ENCODE results near the gene APP. TPM values are rescaled to one million over a fixed set of nuclear protein-coding genes. Genes with fewer than 3 reads are reported as not detected.

The APP gene
- total RNA-seq, 4 donors from 2014 or later = 209 to 297 (median 240) TPM

DNA sequence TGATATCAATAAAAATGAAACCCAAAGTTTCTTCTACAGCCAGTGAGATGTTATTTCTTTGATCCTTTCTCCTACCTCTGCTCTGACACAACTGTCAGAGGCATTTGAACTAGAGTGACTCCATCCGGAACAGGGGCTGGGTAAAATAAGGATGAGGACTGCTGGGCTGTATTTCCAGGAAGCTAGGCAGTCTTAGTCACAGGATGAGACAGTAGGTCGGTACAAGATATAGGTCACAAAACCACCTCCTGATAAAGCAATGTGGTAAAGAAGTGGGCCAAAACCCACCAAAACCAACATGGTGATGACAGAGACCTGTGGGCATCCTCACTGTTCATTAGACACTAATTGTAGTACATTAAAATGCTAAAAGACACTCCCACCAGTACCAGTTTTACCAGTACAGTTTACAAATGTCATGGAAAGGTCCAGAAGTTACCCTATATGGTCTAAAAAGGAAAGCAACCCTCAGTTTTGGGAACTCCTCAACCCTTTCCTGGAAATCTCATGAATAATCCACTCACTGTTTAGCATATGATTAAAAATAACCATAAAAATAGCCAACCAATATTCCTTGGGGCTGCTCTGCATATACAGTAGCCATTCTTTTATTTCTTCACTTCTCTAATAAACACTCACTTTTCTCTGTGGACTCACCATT, 339.1 kb downstream of the APP start:
- no peaks in the 10 kb centered on the region for H3K36me3 ChIP-seq
- H3K4me1 ChIP-seq = no peaks in the 10 kb centered on the region
- no peak overlapping the region for H3K27ac ChIP-seq
- H3K4me3 ChIP-seq = no peak overlapping the region
- no peak for DNase-seq
- H3K9me3 ChIP-seq = no peaks in the 10 kb centered on the region
- H3K27me3 ChIP-seq = no peaks in the 10 kb centered on the region
- TF ChIP-seq POLR2A (IDR thresholded peaks at IDR 0.05) = no peak
- TF ChIP-seq, protein P1, sequence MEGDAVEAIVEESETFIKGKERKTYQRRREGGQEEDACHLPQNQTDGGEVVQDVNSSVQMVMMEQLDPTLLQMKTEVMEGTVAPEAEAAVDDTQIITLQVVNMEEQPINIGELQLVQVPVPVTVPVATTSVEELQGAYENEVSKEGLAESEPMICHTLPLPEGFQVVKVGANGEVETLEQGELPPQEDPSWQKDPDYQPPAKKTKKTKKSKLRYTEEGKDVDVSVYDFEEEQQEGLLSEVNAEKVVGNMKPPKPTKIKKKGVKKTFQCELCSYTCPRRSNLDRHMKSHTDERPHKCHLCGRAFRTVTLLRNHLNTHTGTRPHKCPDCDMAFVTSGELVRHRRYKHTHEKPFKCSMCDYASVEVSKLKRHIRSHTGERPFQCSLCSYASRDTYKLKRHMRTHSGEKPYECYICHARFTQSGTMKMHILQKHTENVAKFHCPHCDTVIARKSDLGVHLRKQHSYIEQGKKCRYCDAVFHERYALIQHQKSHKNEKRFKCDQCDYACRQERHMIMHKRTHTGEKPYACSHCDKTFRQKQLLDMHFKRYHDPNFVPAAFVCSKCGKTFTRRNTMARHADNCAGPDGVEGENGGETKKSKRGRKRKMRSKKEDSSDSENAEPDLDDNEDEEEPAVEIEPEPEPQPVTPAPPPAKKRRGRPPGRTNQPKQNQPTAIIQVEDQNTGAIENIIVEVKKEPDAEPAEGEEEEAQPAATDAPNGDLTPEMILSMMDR (IDR thresholded peaks at IDR 0.05) = no peak

Small RNA genes lying within 50 kb of the gene (small RNA-seq; reads per million reads assigned to genes)
- gene RNU6-123P (0 reads per million in 2 donors), gene RNU6-926P (0 reads per million in 2 donors)
